NCI-H1105 (cell line): Measurements from ENCODE around the gene STK4.
A peak's percentile ranks its signal among the peaks of the same experiment; 100 is the strongest.
"Not testable (repeated sequence)": the region's sequence is repeated elsewhere in the genome, so short reads cannot be mapped to it uniquely, and the experiment has no call there.

ENCODE experiments used
- DNase-seq: peaks from one replicate; lab custom pipeline; 2025; lab: John Stamatoyannopoulos, UW

The STK4 gene

DNA sequence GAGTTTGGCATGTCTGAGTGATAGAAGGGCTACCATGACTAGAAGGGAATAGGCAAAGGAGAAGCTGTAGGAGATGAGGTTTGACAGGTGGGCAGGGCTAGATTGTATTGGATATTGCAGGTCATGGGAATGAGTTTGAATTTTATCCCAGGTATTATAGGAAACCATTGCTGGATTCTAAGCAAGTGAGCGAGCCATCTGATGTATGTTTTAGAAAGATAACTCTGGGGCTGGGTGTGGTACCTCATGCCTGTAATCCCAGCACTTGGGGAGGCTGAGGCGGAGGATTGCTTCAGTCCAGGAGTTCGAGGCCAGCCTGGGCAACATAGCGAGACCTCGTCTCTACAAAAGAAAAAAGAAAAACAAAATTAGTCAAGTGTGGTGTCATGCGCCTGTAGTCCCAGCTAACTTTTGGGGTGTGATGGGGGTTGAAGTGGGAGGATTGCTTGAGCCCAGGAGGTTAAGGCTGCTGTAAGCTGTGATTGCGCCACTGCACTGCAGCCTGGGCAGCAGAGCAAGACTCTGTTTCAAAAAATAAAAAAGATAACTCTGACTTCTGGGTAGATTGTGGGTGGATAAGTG is 16.9 kb downstream of the STK4 start:
- no peak for DNase-seq

DNA sequence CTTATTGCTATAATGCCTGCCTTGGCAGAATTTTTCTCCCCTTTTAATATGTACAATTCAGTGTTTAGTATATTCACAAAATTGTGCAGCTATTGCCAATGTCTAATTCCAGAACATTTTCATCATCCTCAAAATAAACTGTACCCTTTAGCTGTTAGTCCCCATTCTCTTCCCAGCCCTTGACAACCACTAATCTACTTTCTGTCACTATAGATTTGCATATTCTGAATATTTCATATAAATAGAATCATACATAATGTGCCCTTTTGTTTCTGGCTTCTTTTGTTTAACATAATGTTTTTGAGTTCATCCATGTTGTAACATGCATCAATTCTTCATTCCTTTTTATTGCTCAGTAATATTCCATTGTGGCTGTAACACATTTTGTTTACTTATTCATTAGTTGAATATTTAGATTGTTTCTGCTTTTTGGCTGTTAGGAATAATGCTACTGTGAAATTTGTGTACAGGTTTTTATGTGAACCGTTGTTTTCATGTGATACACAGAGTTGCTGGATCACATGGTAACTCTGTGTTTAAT is 22.4 kb downstream of the STK4 start:
- no peak for DNase-seq

DNA sequence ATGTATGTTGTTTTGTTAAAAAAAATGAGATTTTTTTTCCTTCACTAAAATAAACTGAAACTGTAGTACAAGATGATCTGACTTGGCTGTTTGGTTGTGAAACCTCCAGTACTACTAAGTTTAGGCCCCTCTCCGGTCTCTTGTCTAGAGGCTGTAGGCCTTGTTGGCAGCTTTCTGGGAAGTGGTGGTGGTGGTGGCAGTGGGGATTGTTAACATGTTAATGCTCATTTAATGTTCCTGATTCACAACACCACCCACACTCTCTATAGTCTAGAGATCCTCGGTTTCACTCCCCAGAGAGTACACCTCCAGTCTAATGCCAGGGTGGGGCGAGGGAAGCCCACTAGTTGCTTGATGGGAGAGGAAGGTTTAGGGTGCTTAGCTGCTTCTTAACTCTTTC is 24.1 kb downstream of the STK4 start:
- DNase-seq, result no peak

DNA sequence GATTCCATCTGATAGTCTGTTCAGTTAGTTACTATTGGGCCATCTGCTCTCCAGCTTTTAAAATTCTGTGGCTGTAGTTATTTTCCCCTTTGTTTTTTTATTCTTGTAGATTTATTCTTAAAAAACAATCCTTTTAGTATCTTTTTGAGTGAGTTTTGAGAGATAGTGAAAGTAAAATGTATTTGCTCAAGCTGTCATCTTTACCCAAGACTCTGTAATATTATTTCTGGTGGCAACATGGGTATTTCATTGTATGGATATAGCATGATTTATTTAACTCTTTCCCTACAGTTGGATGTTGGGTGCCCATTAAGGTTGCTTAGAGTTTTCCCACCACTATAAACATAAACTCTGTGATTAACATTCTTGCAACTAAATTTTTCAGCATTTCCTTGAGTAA is 24.6 kb downstream of the STK4 start:
- no peak for DNase-seq

DNA sequence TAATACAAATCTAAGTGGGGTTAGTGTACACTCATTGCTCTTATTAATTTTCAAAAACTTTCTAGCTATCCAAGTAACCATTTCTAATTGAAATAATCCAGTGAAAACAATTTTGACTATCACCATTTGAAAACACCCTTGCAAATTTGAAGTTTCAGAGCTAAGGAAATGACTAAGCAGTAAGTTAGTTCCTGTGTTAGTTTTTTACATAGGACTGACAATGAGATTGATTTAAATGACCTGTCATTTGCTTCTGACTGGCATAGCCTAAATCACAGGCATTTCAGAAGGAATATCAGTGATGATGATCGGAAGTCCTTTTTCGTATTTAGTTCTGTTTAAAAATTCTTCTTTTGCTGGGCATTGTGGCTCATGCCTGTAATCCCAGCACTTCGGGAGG is 27.0 kb downstream of the STK4 start:
- DNase-seq, result no peak

DNA sequence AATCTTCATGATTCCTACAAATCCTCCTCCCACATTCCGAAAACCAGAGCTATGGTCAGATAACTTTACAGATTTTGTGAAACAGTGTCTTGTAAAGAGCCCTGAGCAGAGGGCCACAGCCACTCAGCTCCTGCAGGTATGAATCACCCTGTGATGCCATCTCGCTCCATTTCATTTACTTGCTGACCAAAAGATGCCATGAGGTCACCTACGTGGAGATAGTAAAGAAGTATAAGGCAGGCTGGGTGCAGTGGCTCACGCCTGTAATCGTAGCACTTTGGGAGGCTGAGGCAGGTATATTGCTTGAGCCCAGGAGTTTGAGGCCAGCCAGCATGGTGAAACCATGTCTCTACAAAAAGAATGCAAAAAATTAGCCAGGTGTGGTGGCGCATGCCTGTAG is 30.9 kb downstream of the STK4 start:
- no peak for DNase-seq

DNA sequence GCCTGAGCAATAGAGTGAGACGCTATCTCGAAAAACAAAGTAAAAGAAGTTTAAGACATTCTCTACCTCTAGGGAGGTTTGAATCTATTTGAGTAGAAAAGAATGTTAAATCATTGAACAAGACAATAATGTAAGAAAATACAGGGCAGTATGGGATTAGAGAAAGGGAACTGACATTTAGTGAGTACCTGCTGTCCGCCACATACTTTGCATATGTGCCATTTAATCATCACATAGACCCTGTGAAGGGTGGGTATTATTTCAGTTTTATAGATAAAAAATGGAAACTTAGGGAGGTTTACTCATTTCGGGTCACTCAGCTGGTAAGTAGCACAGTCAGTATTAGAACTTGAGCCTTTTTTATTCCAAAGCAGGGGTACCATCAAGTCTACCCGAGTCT is 31.4 kb downstream of the STK4 start:
- DNase-seq, result no peak

DNA sequence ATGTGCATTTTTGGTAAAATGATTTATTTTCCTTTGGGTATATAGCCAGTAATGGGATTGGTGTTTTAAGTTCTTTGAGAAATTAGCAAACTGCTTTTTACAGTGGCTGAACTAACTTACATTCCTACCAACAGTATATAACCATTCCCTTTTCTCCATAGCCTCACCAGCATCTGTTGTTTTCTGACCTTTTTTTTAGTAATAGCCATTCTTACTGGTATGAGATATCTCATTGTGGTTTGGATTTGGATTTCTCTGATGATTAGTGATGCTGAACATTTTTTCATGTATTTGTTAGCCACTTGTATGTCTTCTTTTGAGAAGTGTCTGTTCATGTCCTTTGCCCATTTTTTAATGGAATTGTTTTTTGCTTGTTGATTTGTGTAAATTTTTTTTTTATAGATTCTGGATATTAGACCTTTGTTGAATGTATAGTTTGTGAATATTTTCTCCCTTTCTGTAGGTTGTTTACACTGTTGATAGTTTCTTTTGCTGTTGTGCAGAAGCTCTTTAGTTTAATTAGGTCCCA is 42.3 kb downstream of the STK4 start:
- no peak for DNase-seq

DNA sequence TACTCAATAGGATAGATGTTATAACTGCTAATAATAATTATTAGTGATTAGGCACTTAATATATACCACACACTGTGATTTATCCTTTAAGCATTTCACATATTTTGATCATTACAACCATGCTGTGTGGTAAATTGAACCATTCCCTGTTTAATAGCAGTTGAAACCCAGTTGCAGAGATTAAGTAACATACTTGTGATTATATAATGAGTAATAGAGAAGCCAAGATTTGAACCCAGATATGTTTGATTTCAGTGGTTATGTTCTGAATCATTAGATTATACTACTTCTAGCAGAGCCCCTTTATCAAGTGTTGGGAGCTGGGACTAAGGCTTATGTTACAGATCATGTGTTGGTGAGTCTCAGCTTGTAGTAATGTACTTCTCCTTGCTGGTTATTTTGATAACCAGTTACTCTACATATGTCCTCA is 44.1 kb downstream of the STK4 start:
- DNase-seq, result no peak

DNA sequence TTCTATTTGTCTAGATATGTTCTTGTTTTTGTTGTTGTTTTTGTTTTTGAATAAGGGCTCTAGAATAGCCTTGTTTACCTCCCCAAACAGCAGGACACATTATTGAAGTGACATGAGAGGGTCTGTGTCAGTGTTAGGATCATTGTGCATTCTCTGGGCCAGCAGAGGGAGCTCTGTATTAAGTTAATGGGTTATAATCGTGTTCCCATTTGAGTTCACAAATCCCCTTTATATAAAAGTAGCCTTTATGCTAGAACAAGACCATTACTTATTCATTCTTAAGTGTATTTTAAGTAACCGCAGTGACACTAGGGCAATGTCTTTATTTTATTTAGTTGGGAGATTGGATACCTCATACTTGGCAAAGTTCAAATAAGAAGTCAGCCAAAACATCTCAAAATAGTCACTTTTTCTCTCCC is 44.8 kb downstream of the STK4 start:
- DNase-seq, result peak; percentile 36

DNA sequence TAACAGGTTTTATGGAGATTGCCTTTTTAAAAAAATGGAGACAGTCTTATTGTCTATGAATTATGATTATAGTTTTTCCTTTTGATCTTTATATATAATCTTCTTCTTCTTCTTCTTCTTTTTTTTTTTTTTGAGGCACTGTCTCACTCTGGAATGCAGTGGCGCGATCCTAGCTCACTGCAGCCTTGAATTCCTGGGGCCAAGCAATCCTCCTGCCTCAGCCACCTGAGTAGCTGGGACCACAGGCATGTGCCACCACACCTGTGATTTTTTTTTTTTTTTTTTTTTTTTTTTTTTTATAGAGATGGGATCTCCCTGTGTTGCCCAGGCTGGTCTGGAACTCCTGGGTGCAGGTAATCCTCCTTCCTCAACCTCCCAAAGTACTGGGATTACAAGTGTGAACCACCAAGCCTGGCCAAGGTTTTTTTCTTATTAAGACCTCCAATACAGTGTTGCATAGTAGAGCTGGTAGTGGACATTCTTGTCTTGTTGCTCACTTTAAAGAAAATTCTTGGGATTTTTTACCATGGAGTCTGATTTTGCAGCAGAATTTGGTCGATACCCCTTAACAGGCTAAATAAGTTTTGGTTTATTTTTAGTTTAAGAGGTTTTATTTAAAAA is 46.5 kb downstream of the STK4 start:
- no peak for DNase-seq

DNA sequence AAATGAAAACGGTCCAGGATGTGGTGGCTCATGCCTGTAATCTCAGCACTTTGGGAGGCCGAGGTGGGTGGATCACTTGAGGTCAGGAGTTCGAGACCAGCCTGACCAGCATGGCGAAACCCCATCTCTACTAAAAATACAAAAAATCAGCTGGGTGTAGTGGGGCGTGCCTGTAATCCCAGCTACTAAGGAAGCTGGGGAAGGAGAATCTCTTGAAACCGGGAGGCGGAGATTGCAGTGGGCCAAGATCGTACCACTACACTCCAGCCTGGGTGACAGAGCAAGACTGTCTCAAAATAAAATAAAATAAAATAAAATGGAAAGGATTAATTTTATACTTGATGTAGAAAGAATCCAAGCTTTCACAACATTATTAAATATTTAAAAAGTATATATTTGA is 47.8 kb downstream of the STK4 start:
- DNase-seq, result not testable (repeated sequence)

DNA sequence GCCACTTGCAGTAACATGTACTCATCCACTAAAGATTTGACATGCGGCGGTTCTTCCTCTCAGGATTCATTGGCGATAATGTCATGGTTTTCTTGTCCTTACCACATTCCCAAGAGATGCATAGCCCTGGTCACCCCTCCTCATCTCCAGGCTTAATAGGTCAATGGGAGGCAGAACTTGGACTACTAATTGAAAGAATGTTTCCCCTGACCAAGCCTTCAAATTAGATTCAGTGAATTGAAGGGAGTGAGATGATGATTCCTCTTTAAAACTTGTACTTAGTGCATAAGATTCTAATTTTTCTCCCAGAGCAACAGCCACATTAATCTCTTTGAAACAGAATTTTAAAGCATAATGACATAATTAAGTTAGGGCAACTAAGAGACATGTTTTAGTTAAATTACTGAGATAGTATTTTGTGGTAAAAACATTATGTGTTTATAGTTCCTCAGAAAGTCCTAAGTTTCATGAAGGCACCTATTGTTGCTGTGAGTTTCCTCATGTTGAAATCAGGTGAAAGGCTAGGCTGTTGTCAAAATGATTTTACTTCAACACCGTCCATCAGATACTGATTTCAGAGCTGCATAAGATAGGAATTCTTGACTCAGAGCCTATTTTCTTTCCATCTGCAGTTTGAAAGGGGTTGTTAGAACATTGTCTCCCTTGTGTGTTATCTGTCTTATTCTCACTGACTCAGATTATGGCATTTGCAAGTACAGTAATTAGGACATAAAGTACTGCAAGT is 48.5 kb downstream of the STK4 start:
- no peak for DNase-seq

DNA sequence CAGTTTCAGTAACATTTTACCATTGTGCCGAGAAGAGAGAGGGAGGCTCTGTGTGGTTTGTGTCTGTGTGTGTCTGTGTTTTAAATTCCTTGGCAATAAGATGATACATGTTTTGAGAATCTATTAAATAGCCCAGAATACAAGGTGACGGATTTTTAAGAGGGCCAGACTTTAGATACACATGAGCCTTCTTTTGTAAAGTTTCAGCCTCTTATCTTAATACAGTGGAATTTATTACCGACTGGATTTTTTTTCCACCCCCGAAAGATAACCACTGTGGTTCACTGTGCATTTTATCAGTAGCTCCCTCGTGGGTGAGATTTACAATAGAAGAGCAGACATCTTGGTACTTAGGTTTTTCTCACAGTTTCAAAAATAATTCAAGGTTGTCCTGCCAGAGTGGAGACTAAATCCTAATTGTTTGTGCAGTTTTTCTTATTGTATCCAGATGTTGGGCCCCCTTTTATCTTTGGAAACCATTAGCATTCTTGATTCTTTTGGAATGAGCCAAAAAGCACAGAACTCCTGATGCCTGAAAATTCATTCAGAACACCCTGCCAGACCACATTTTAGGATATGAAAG is 49.9 kb downstream of the STK4 start:
- no peak for DNase-seq

DNA sequence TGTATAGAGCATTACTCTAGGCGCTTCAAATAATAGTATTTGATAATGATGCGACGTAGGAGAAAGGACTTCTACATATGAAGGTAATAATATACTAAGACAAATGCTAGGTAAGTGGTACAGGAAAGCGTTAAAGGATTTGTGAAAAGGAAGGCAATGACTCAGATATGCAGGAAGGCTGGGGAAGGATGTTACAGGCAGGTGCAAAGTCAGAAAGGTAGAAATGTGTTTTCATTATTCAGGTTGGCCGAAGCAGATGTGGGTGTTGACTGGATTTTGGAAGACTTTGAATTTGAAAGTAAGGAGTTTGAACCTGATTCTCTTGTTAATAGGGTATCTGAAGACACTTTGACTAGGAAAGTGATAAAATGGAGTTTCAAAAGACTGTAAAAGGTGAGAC is 51.0 kb downstream of the STK4 start:
- DNase-seq, result no peak

DNA sequence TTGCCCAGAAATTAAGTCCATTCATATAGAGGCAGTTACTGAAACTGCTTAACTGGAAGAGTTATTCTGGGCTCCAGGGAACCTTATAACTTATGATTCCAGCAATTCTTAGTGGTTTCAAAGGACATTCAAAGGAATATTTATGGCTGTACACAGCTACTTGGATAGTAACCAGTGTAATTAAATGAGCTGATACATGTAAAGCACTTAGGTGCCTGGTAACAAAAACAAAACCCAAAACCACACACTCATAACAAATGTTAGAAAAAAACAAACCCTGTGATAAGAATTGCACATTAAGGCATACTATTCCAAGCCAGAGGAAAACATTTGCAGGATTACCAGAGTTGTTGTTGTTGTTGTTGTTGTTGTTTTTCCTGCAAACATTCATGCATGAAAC is 51.5 kb downstream of the STK4 start:
- no peak for DNase-seq

DNA sequence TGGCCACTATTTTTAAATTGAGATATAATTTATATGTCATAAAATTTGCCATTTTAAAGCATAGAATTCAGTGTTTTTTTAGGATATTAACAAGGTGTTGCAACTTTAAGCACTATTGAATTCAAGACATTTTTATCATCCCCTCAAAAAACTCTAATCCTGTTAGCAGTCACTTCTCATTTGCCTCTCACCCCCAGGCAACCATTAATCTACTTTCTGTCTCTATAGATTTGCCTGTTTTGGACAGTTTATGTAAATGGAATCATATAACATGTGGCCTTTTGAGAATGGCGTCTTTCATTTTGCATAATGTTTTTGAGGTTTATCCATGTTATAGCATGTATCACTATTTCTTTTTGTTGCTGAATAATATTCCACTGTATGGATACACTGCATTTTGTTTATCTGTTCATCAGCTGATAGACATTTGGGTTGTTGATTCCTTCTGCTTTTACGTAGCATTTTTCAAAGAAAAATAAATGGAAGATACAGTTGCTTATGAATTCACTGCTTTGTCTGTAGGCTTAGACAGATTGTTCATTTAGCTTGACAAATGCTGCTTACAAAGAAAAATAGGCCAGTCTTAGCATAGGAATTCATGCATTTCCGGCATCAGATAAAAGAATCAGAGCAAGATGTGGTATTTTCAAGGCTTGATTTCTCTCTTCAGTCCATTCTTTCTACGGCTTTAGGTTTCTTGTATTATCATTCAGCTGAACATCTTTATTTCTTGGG is 52.9 kb downstream of the STK4 start:
- DNase-seq, result no peak

DNA sequence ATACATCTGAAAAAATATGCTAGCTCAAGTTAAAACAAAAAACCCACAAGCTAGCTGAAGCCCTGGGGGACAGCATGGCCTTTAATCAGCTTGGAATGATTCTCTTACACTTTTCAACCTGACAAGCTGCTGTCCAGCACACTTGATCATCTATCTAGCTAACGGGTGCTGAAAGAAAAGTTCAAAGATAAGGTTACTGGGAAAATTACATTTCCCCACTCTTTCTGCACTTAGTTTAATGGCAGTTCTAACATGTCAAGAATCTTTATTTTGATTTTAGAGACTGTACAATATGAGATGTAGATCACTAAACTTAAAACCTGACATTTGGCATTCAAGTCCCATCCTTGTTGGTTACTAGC is 53.4 kb downstream of the STK4 start:
- DNase-seq, result no peak

DNA sequence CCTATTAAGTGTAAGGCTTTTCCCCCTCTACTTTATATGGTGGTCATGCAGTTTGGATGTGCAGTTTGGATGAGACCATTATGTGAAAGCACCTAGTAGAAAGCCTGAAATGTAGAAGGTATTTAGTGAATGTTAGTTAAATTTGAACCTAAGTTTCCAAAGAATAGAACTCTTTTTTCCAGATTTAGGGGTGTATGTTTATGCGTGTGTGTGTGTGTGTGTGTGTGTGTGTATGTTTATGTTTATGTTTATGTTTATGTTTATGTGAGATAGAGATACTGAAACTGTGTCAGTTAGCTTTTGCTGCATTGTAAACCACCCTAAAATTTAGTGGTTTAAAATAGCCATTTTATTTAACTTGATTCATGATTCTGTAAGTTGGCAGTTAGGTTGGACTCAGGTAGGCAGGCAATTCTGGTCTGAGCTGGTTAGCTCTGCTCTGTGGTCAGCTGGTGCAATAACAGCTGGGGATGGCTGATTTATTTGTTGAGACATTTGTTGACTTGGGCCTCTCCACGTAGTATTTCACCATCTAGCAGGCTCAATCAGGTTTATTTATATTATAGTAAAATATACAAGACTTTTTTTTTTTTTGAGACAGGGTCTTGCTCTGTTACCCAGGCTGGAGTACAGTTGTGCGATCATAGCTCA is 54.0 kb downstream of the STK4 start:
- DNase-seq, result no peak

DNA sequence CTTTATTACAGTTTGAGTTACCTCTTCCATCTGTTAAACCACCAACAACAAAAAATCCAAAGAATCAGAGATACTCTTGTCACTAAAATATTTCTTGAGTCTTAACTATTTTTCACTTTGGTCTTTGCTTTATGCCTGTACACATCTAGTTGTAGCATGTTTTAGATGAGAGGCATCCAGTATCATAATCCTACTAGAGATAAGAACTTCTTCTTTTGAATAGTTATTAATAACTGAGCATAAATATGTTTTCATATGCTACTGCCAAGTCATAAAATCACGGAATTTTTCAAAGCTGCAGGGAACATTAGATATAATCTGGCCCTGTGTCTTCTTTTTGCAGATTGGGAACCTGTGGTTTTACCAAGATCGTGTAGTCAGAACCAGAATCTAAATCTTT is 55.3 kb downstream of the STK4 start:
- DNase-seq, result no peak

DNA sequence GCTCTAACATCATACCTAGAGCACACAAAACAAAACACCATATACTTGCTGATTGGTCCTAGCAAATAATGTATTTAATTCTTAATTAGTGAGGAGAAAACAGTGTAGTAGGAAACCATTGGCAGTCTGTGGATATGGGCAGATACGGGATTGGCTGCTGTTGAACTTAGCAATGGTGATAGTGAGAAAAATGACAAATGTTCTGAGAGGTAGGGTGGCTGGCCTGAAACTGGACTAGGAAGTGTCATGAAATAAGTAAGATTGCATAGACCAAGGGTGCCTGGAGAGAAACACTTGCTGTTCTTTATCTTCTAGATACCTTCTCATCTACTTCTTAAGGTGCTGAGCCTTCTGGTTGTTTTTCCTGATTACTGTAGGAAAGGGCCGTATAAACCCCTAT is 56.8 kb downstream of the STK4 start:
- not testable (repeated sequence) for DNase-seq
